NCI-H1105 treated with DMSO at 0.1 percent for 48 hours (cell line): Measurements from ENCODE around the gene RMC1.
A peak's percentile ranks its signal among the peaks of the same experiment; 100 is the strongest.
"Not testable (repeated sequence)": the region's sequence is repeated elsewhere in the genome, so short reads cannot be mapped to it uniquely, and the experiment has no call there.

Experiments used
- DNase-seq: peaks from one replicate; lab custom pipeline; 2025; lab: John Stamatoyannopoulos, UW

The RMC1 gene

DNA sequence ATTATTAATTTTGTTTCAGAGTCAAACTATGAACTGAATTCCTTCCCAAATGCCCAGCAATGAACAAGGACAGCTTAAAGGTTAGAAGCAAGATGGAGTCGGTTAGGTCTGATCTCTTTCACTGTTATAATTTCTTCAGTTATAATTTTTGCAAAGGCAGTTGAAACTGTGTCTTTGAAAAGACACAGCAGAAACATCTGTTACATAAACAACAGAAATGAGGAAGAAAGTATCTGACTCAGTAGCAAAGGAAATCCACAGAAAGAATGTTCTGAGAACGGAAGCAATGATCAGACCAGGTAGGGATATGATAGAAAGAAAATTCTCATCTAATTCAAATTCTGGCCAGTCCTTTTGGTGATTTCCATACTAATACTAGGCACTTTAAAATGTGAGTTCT lies 5.2 kb upstream of the RMC1 start:
- DNase-seq: no peak

GRCh38 chr18:23498877-23499276 lies 4.4 kb upstream of the RMC1 start:
- peak; percentile 79 for DNase-seq

DNA sequence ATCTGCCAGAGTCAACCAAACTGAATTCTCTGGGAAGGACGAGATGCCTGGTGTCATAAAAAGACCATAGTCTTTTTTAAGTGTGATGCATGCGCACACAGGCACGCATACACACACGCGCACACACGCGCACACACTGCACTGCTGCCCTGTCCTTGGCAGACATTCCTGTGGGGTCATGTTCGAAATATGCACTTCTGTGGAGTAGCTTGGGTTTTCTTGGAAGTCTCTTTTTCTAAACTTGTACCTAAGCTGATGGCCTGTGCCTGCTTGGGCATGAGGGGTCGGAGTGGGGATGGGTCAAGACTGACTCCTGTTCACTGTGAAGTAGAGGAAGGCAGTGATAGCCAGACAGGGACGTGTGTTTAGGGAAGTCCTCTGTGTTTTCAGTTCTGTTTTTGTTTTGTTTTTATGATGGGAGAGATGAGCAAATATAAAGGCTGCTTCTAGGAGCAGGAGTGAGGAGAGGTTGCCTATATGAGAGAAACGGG lies 4.0 kb upstream of the RMC1 start:
- no peak for DNase-seq

DNA sequence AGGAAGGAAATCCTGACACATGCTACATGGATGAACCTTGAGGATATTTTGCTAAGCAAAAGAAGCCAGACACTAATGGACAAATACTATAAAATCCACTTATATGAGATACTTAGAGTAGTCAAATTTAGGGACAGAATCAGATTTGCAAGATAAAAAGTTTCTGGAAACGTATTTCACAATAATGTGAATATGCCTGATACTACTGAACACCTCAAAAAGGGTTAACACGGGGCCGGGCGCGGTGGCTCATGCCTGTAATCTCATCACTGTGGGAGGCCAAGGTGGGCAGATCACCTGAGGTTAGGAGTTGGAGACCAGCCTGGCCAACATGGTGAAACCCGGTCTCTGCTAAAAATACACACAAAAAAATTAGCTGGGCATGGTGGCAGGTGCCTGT lies 1.7 kb upstream of the RMC1 start:
- no peak for DNase-seq

GRCh38 chr18:23502516-23503037 lies 734 bp upstream of the RMC1 start:
- no peak for DNase-seq

GRCh38 chr18:23503963-23504344 lies 643 bp downstream of the RMC1 start:
- no peak for DNase-seq

GRCh38 chr18:23504720-23505119 lies 1.4 kb downstream of the RMC1 start:
- DNase-seq: no peak

DNA sequence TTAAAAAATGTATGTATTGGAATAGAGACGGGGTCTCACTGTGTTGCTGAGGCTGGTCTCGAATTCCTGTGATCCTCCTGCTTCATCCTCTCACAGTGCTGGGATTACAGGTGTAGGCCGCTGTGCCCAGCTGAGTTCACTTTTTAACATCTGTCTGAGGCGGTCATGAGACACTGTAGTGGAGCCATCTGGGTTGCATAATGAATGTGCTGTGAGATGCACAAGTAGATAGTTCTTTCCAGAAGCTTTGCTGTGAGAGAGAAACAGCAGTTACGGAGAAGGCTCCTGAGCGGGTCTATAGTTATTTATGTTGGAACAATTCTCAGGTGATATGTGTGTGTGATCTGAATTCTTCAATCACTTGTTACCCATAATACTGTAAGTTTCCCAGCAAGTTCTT lies 3.1 kb downstream of the RMC1 start:
- no peak for DNase-seq

DNA sequence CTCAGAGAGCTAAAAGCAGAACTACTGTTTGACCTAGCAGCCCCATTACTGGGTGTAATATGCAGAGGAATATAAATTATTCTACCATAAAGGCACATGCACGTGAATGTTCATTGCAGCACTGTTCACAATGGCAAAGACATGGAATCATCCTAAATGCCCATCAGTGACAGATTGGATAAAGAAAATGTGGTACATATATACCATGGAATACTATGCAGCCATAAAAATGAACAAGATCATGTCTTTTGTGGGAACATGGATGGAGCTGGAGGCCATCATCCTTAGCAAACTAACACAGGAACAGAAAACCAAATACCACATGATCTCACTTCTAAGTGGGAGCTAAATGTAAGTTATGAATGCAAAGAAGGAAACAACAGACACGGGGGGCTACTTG lies 7.6 kb downstream of the RMC1 start:
- DNase-seq: not testable (repeated sequence)

DNA sequence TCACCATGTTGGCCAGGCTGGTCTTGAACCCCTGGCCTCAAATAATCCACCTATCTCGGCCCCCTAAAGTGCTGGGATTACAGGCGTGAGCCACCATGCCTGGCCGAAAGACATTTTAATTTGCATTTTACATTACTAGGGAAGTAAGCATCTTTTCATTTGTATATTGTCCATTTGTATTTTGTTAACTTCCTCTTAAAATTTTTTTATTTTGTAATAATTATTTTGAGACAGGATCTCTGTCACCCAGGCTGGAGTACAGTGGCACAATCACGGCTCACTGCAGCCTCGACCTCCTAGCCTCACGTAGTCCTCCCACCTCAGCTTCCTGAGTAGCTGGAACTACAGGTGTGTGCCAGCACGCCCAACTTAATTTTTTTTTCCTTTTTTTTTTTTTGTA lies 8.9 kb downstream of the RMC1 start:
- not testable (repeated sequence) for DNase-seq

GRCh38 chr18:23512641-23513040 lies 9.3 kb downstream of the RMC1 start:
- no peak for DNase-seq

GRCh38 chr18:23515911-23516546 lies 12.7 kb downstream of the RMC1 start:
- DNase-seq: peak; percentile 80

DNA sequence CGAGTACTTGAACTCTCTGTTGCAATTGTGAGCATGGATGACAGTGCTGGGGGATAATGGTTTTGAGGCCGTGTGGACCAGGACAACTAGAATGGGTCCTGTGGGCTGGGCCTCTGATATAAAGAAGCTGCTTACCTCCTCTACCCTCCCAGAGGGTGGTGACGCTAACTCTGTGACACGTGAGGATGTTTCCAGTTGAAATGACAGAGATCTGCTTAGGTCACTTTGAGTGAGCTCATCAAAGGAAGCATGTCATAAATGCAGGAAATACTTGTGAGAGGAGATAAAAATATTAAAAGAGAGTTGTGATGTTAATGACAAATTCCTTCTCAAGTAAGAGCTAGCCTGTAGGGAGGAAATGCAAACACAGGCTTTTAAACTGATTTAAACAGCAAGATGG lies 16.4 kb downstream of the RMC1 start:
- no peak for DNase-seq

DNA sequence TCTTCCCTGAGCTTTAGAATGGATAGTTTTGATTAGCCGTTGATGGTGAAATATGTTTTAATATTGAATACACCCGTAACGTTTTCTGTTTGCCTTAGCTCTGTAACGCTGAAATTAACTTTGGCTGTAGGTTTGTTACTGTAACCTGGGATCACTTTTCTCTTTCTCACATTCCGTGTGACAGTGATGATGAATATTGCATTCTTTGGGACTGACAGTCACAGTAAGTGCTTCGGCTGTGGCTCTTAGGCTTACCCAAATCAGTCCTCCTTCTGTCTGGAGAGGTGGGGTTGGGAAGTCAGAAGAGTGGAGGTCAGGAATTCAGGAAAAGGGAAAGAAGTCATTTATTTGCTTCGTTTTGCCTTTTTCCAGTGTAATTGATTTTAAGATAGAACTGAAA lies 18.0 kb downstream of the RMC1 start:
- DNase-seq: no peak

- no peak for DNase-seq
These were observed 18.6 kb downstream of the RMC1 start for GRCh38 chr18:23521907-23522306.

DNA sequence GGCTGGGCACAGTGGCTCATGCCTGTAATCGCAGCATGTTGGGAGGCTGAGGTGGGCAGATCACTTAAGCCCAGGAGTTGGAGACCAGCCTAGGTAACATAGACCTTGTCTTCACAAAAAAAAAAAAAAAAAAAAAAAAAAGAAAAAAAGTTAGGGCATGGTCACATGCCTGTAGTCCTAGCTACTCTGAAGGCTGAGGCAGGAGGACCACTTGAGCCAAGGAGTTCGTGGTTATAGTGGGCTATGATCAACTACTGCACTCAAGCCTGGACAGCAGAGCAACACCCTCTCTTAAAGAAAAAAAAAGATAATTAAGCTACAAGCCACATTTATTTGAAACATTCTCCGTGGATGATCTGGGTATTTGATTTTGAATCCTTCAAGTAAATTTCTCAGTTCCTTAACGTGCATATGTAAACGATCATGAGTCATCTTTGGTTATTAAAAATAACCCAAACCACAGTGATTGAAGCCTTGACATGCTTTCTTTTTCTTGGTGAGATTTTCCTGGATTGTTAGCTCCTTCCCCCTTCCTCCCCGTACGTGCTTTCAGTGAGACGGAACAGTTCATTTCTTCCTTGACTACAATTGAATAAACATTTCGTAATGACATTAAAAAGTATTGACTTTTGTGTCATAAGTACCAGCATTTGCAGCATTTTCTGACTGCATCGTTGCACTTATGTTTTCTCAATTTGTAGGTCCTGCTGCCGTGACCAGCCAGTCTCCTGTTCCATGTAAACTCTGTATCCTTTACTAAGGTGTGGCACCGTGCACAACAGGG lies 20.3 kb downstream of the RMC1 start:
- DNase-seq: no peak

- no peak for DNase-seq
These were observed 20.9 kb downstream of the RMC1 start for GRCh38 chr18:23524213-23524707.

- no peak for DNase-seq
These were observed 23.3 kb downstream of the RMC1 start for GRCh38 chr18:23526501-23527063.

DNA sequence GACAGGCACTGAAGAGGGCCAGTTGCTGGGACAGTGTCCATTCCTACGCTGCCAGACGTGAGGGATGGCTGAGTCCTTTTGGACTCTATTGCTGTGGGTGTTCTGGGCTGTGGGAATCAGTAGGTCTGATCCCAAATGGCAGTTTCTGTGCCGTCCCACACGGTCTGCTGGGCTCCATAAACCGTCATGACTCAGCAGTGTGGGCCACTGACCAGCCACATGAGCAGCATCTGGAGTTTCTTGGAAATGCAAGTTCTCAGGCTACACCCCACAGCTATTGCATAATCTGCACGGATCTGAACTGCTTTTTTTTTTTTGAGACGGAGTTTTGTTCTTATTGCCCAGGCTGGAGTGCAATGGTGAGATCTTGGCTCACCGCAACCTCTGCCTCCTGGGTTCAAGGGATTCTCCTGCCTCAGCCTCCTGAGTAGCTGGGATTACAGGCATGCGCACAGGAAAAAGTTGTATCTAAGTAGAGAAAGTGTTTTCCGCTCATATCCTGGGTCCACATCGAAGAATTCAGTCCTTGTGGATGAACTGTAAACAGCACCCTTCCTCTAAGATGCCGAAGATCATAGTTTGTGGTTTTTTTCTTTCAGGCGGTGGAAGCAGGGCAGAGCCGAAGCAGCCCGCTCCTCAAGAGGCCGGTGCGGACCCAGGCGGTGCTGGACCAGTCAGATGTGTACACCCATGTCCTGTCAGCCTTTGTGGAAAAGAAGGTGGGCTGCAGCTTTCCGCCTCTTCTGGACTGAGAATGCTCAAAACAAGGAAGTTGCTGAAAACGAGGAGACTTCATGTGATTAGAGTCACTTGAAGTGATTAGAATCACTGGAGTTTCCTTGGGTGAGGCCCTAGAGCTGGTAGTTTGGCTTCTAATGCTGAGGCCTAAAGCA lies 25.5 kb downstream of the RMC1 start:
- DNase-seq: no peak

- DNase-seq: no peak
These were observed 26.3 kb downstream of the RMC1 start for GRCh38 chr18:23529604-23530003.

- DNase-seq: no peak
These were observed 26.9 kb downstream of the RMC1 start for GRCh38 chr18:23530195-23530594.

DNA sequence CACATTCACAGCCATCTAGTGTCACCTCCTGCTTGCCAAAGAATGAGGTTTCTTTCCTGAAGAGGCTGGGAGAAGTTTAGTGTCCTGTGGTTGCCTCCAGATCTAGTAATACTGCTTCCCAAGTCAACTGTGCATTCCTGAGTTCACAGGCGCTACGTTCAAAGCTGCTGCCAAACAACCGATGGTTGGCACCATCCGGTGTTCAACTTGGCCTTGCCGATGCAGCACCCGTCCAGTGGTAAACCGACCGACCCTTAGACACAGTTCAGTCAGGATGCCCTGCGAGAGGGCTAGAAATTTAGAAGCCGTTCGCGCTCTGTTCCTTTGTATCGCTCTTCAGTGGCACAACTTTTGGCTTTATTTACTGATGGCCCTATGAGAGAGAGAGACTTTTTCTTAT lies 28.6 kb downstream of the RMC1 start:
- no peak for DNase-seq
